Upper lobe of right lung (tissue), 1 donor: ENCODE results near the gene ZSWIM2. TPM values are rescaled to one million over a fixed set of nuclear protein-coding genes. Genes with fewer than 3 reads are reported as not detected.

Experiments
- ATAC-seq: fragments of 200-7000 bp; cut with Tn5 transposase; one replicate; pipeline ENCODE4 v1.9.1; 2020; ENCODE audit warnings: mild to moderate bottlenecking, moderate library complexity
- DNase-seq: peaks from one replicate; pipeline ENCODE4 v3.0.0-alpha.2; 2020
- H3K27ac ChIP-seq: fragments of 200-600 bp; one replicate; pipeline ENCODE4 v1.8.0; 2022
- H3K27me3 ChIP-seq: fragments of 200-600 bp; one replicate; pipeline ENCODE4 v1.8.0; 2022; ENCODE audit warnings: mild to moderate bottlenecking
- H3K36me3 ChIP-seq: fragments of 200-600 bp; one replicate; pipeline ENCODE4 v1.8.0; 2022
- H3K4me1 ChIP-seq: fragments of 200-600 bp; one replicate; pipeline ENCODE4 v1.8.0; 2022
- H3K4me3 ChIP-seq: fragments of 200-600 bp; one replicate; pipeline ENCODE4 v1.8.0; 2022; ENCODE audit warnings: mild to moderate bottlenecking
- H3K9me3 ChIP-seq: fragments of 200-600 bp; one replicate; pipeline ENCODE4 v1.8.0; 2022
- CTCF ChIP-seq: fragments of 200-600 bp; IDR thresholded peaks from one replicate; pipeline ENCODE4 v1.8.0; 2022; ENCODE audit warnings: antibody characterized with exemption
- intact Hi-C: fragments of 100-400 bp; cut with DNase I; formaldehyde crosslinking; loops from one replicate; pipeline ENCODE4 v1.11.0; 2022
- total RNA-seq: library from RNA; stranded (reverse); fragmentation: NEBNext Ultra II Directional; extraction: Animal tissue kit (Norgen Biotek cat#: 25700); gene quantifications from one replicate; pipeline ENCODE4 v1.2.1, GENCODE V29; 2021
- donor health status: DM: no; HTN: yes; CAD: no; lungs with severe emphysema.

The ZSWIM2 gene
- total RNA-seq, 1 donor from 2014 or later: not detected

- H3K9me3 ChIP-seq: no peaks in the 10 kb centered on the region
- no peak overlapping the region for H3K27ac ChIP-seq
- H3K4me1 ChIP-seq: no peaks in the 10 kb centered on the region
- ATAC-seq (peak; percentile 53), DNase-seq (no peak)
- no peaks in the 10 kb centered on the region for H3K27me3 ChIP-seq
- intact Hi-C loops: loop anchor here (5.0 kb wide), 1 partner anchor 589 kb away; no protein-coding TSS in a partner anchor
- H3K36me3 ChIP-seq: no peaks in the 10 kb centered on the region
- TF ChIP-seq CTCF: peak; percentile 79
- no peak overlapping the region for H3K4me3 ChIP-seq
Measured at GRCh38 chr2:186862869-186863709, 14.1 kb upstream of the ZSWIM2 start.

DNA sequence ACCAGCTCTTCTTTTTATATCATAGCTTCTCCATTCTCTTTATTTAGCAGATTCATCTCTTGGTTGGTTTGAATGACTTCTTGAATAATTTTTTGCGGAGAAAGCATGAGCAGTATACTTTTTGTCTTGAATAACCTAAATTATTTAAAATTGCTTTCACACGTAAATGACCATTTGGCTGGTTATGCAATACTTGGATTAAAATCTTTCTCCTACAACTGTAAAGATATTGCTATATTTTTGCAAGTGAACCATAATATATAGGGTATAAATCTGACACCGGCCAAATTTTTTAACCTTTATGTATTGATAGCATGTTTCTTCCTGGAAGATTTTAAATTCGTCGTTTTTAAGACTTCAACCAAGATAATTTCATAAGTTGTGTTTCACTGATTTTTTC is 6.2 kb upstream of the ZSWIM2 start:
- intact Hi-C loops: no loop called here
- no peaks in the 10 kb centered on the region for H3K9me3 ChIP-seq
- no peak overlapping the region for H3K27ac ChIP-seq
- no peaks in the 10 kb centered on the region for H3K27me3 ChIP-seq
- H3K4me3 ChIP-seq: no peak overlapping the region
- ATAC-seq (no peak), DNase-seq (no peak)
- no peaks in the 10 kb centered on the region for H3K36me3 ChIP-seq
- no peak for TF ChIP-seq CTCF
- H3K4me1 ChIP-seq: no peaks in the 10 kb centered on the region

- intact Hi-C loops: no loop called here
Measured at GRCh38 chr2:186853951-186854350, 5.0 kb upstream of the ZSWIM2 start.

DNA sequence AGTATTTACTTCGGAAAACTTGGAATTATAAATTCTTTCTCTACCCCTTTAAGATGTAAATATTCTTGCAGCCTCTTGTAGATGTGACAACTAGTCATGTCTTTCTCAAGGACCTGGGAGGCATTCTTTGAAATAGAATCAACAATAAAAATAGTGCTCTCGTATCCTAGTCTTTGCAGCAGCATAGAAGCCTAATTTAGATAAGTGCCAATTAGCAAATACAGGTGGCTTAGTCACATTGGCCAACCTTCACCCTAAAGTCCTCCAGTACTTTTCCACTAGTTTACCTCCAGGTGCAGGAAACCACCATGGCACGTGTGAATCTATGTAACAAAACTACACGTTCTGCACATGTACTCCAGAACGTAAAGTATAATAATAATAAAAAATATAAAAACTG is 3.5 kb upstream of the ZSWIM2 start:
- DNase-seq: no peak
- TF ChIP-seq CTCF: no peak
- intact Hi-C loops: no loop called here

More at GRCh38 chr2:186853951-186854350, 5.0 kb upstream of the ZSWIM2 start:
- no peak for TF ChIP-seq CTCF
- Histone ChIP-seq H3K36me3 (no peaks in the 10 kb centered on the region), H3K27ac (no peak overlapping the region), H3K4me3 (no peak overlapping the region), H3K4me1 (no peaks in the 10 kb centered on the region), H3K27me3 (no peaks in the 10 kb centered on the region), H3K9me3 (no peaks in the 10 kb centered on the region)
- DNase-seq: no peak
- no peak for ATAC-seq

GRCh38 chr2:186842373-186842772 is 6.6 kb downstream of the ZSWIM2 start:
- ATAC-seq (no peak), DNase-seq (no peak)
- Histone ChIP-seq H3K4me1 (no peaks in the 10 kb centered on the region), H3K27ac (no peak overlapping the region), H3K9me3 (no peaks in the 10 kb centered on the region), H3K4me3 (no peak overlapping the region), H3K27me3 (no peaks in the 10 kb centered on the region), H3K36me3 (no peaks in the 10 kb centered on the region)
- TF ChIP-seq CTCF: no peak
- intact Hi-C loops: no loop called here

More for the DNA sequence above, 3.5 kb upstream of the ZSWIM2 start:
- H3K4me1 ChIP-seq: no peaks in the 10 kb centered on the region
- no peaks in the 10 kb centered on the region for H3K36me3 ChIP-seq
- no peak overlapping the region for H3K27ac ChIP-seq
- H3K27me3 ChIP-seq: no peaks in the 10 kb centered on the region
- H3K4me3 ChIP-seq: no peak overlapping the region
- no peak for ATAC-seq
- H3K9me3 ChIP-seq: no peaks in the 10 kb centered on the region
